ENCODE measurements around the gene FBXO15.

The FBXO15 gene

DNA sequence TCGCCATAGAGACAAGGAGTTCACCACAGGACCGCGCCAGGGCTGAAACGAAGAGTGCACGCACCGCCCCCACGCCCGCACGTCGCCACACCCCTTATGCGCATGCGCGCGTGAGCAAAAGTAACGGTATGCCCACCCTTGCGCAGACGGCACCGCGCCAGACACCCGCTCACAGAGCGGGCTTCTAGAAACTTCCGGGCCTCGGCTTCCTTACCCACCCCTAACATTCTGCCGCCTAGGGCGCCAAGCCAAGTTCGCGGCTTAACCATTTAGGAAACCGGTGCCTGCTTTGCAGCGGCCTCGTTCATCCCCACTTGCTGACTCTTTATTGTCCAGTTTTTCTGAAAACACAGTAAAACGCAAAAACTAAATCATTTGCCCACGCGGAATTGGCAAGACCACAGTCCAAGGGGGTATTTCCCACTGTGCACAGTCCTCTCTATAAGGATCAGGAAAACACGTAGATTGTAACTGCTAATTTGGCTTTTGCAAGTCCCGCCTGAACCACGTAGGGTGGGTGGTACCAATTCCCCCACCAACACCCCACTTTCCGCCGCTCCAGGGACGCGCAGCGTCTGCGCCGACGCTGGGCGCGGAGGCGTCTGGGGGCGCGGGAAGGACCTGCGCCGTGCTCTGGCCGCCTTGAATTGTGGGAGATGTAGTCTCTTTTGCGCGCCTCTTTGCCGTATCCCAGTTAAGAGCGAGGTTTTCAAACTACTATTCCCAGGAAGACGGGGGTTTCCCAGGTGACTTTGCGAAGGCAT is at the start of gene FBXO15, which contains the start of gene TIMM21:
TSS of gene FBXO15 (minus strand) at position 56 of the 764 bp plus-strand sequence. CDS start at position 7, 49 bp downstream.
TSS of gene TIMM21 (plus strand) at position 745 of the 764 bp plus-strand sequence. CDS start 286 bp downstream, outside the sequence.
- TF ChIP-seq CTCF (IDR thresholded peaks at IDR 0.05; ENCODE audit: insufficient read depth, low read depth, low read length, missing control alignments) = no peak
- H3K4me3 ChIP-seq (ENCODE audit: low read length) = peak within 1 kb of the TSS; percentile 93
- peak; percentile 98 for DNase-seq (ENCODE audit: low read depth)

GRCh38 chr18:74196220-74197119 is 48.8 kb upstream of the FBXO15 start:
- TF ChIP-seq CTCF (IDR thresholded peaks at IDR 0.05; ENCODE audit: insufficient read depth, low read depth, low read length, missing control alignments) = peak; percentile 84
- peak; percentile 70 for DNase-seq (ENCODE audit: low read depth)

GRCh38 chr18:74194691-74195090 is 47.1 kb upstream of the FBXO15 start:
- no peak for DNase-seq (ENCODE audit: low read depth)
- no peak overlapping the region for H3K4me3 ChIP-seq (ENCODE audit: low read length)
- no peak for TF ChIP-seq CTCF (IDR thresholded peaks at IDR 0.05; ENCODE audit: insufficient read depth, low read depth, low read length, missing control alignments)

More at GRCh38 chr18:74196220-74197119, 48.8 kb upstream of the FBXO15 start:
- H3K4me3 ChIP-seq (ENCODE audit: low read length) = peak overlapping the region; percentile 41

DNA sequence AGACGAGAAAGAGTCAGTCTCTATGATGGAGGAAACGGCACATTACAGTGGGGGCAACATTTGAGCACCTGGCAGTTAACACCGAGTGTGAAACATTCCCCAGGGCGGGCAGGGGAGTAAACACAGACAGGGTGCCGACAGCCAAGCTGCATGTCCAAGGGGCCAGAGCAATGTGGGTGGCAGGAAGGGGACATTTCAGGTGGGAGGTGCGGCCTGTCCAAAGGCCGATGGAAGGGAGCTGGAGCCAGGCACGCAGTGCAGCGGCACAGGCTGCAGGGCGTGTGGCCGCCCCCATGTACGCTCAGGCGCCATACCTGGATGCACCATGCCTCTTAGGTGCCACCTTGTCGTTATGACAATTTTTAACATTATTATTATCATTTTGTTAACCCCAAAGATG is 43.9 kb upstream of the FBXO15 start:
- no peak for DNase-seq (ENCODE audit: low read depth)
- H3K4me3 ChIP-seq (ENCODE audit: low read length) = no peak overlapping the region
- no peak for TF ChIP-seq CTCF (IDR thresholded peaks at IDR 0.05; ENCODE audit: insufficient read depth, low read depth, low read length, missing control alignments)

DNA sequence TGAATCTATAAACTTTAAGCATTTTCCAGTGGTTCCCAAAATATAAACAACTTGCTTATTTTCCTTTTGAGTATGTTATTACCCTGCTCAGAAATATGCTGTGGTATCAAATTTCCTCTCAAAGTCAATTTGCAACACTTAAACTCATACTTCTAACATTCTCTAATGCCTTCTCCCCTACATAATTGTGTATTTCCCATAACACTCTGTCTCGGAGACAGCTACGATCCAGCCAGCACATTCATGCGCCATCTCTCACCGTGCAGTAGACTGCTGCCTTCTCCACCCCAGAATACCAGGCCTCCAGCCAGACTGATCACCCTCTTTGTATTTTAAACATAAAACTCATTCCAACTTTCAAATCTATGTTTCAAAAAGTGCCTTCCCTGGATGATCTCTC is 42.5 kb upstream of the FBXO15 start:
- H3K4me3 ChIP-seq (ENCODE audit: low read length) = no peak overlapping the region
- TF ChIP-seq CTCF (IDR thresholded peaks at IDR 0.05; ENCODE audit: insufficient read depth, low read depth, low read length, missing control alignments) = no peak
- DNase-seq (ENCODE audit: low read depth) = no peak

- no peak for TF ChIP-seq CTCF (IDR thresholded peaks at IDR 0.05; ENCODE audit: insufficient read depth, low read depth, low read length, missing control alignments)
- no peak overlapping the region for H3K4me3 ChIP-seq (ENCODE audit: low read length)
- no peak for DNase-seq (ENCODE audit: low read depth)
Observed at GRCh38 chr18:74186661-74187060, 39.0 kb upstream of the FBXO15 start.

Measured in epithelial cell of esophagus (primary cell).